ENCODE data around the gene TMCO1. TPM values are rescaled to one million over a fixed set of nuclear protein-coding genes. Genes with fewer than 3 reads are reported as not detected.
A peak's percentile ranks its signal among the peaks of the same experiment; 100 is the strongest.

Gene TMCO1
- total RNA-seq, 1 donor from 2014 or later: 95.0 TPM

- Mint-ChIP-seq H3K27ac (no peak overlapping the region), H3K9me3 (no peaks in the 10 kb centered on the region), H3K4me1 (ENCODE audit: unreplicated experiment) (peaks cover 15% of the 10 kb centered on the region), H3K36me3 (peaks cover 25% of the 10 kb centered on the region), H3K4me3 (peak overlapping the region; percentile 2), H3K27me3 (no peaks in the 10 kb centered on the region)
- no peak for DNase-seq (ENCODE audit: extremely low spot score, unreplicated experiment)
- no peak for TF ChIP-seq CTCF (conservative IDR thresholded peaks at IDR 0.05)
Observed at GRCh38 chr1:165772739-165773138, 4.1 kb upstream of the TMCO1 start.

GRCh38 chr1:165764277-165764676, 4.4 kb downstream of the TMCO1 start:
- peaks cover 13% of the 10 kb centered on the region for H3K4me1 Mint-ChIP-seq (ENCODE audit: unreplicated experiment)
- H3K27me3 Mint-ChIP-seq: no peaks in the 10 kb centered on the region
- no peak for TF ChIP-seq CTCF (conservative IDR thresholded peaks at IDR 0.05)
- no peaks in the 10 kb centered on the region for H3K9me3 Mint-ChIP-seq
- no peak overlapping the region for H3K27ac Mint-ChIP-seq
- no peak for DNase-seq (ENCODE audit: extremely low spot score, unreplicated experiment)
- peaks cover 29% of the 10 kb centered on the region for H3K36me3 Mint-ChIP-seq
- no peak overlapping the region for H3K4me3 Mint-ChIP-seq

- H3K27ac Mint-ChIP-seq: no peak overlapping the region
- peaks cover 30% of the 10 kb centered on the region for H3K36me3 Mint-ChIP-seq
- no peak for TF ChIP-seq CTCF (conservative IDR thresholded peaks at IDR 0.05)
- no peaks in the 10 kb centered on the region for H3K9me3 Mint-ChIP-seq
- H3K27me3 Mint-ChIP-seq: no peaks in the 10 kb centered on the region
- DNase-seq (ENCODE audit: extremely low spot score, unreplicated experiment): no peak
- H3K4me1 Mint-ChIP-seq (ENCODE audit: unreplicated experiment): peaks cover 10% of the 10 kb centered on the region
- H3K4me3 Mint-ChIP-seq: no peak overlapping the region
Observed at GRCh38 chr1:165763442-165763841, 5.2 kb downstream of the TMCO1 start.

- Mint-ChIP-seq H3K36me3 (peaks cover 29% of the 10 kb centered on the region), H3K4me3 (no peak overlapping the region), H3K27me3 (no peaks in the 10 kb centered on the region), H3K9me3 (no peaks in the 10 kb centered on the region), H3K27ac (no peak overlapping the region), H3K4me1 (ENCODE audit: unreplicated experiment) (peaks cover 6% of the 10 kb centered on the region)
- DNase-seq (ENCODE audit: extremely low spot score, unreplicated experiment): no peak
- no peak for TF ChIP-seq CTCF (conservative IDR thresholded peaks at IDR 0.05)
Observed at GRCh38 chr1:165762725-165763124, 5.9 kb downstream of the TMCO1 start.

- Mint-ChIP-seq H3K36me3 (peaks cover 12% of the 10 kb centered on the region), H3K27ac (no peak overlapping the region), H3K4me3 (no peak overlapping the region), H3K9me3 (no peaks in the 10 kb centered on the region), H3K27me3 (no peaks in the 10 kb centered on the region), H3K4me1 (ENCODE audit: unreplicated experiment) (no peaks in the 10 kb centered on the region)
- no peak for DNase-seq (ENCODE audit: extremely low spot score, unreplicated experiment)
- no peak for TF ChIP-seq CTCF (conservative IDR thresholded peaks at IDR 0.05)
Observed at GRCh38 chr1:165759095-165759494, 9.6 kb downstream of the TMCO1 start.

- H3K9me3 Mint-ChIP-seq: no peaks in the 10 kb centered on the region
- no peak for TF ChIP-seq CTCF (conservative IDR thresholded peaks at IDR 0.05)
- no peaks in the 10 kb centered on the region for H3K27me3 Mint-ChIP-seq
- H3K36me3 Mint-ChIP-seq: peaks cover 12% of the 10 kb centered on the region
- H3K4me3 Mint-ChIP-seq: no peak overlapping the region
- no peak for DNase-seq (ENCODE audit: extremely low spot score, unreplicated experiment)
- H3K4me1 Mint-ChIP-seq (ENCODE audit: unreplicated experiment): no peaks in the 10 kb centered on the region
- no peak overlapping the region for H3K27ac Mint-ChIP-seq
Observed at GRCh38 chr1:165755393-165756010, 13.2 kb downstream of the TMCO1 start.

Measured in type B pancreatic cell (in vitro differentiated cells).